GM12878 (cell line): ENCODE results near the gene ERC2. TPM values are rescaled to one million over a fixed set of nuclear protein-coding genes. Genes with fewer than 3 reads are reported as not detected.
"Not testable (repeated sequence)": the region's sequence is repeated elsewhere in the genome, so short reads cannot be mapped to it uniquely, and the experiment has no call there.

Source experiments
- ATAC-seq: fragments of 200-7000 bp; cut with Tn5 transposase; 3 replicates; pipeline ENCODE4 v1.9.1; 2020; ENCODE audit warnings: mild to moderate bottlenecking, moderate library complexity
- BruUV-seq: library from RNA; stranded (reverse); fragments of 400-500 nt; replicated peaks from 2 replicates; lab custom pipeline; 2021; lab: Mats Ljungman, UMichigan
- CTCF ChIA-PET: fragments of 300-600 bp; sonication (Branson Sonifier 250); formaldehyde crosslinking; extraction: SDS; loops from one replicate; lab custom pipeline; 2021; ENCODE audit warnings: inconsistent platforms; lab: Yijun Ruan, JAX
- POLR2A ChIA-PET: fragments of 350-600 bp; formaldehyde crosslinking; extraction: SDS; loops from one replicate; lab custom pipeline; 2021; ENCODE audit warnings: inconsistent platforms; lab: Charles Lee
- RAD21 ChIA-PET: fragments of 300-600 bp; sonication (Branson Sonifier 250); formaldehyde crosslinking; loops from one replicate; lab custom pipeline; 2023; ENCODE audit warnings: antibody characterized with exemption; ENCODE audit not compliant: unreplicated experiment; lab: Charles Lee
- SMC1A ChIA-PET: fragments of 300-600 bp; sonication (Branson Sonifier 250); formaldehyde crosslinking; loops from one replicate; lab custom pipeline; 2023; ENCODE audit not compliant: unreplicated experiment, uncharacterized antibody; lab: Charles Lee
- DNase-seq: peaks from one replicate; pipeline ENCODE4 v3.0.0-alpha.2; 2011; ENCODE audit warnings: low read depth, low spot score
- FAIRE-seq: peaks from 3 replicates; lab custom pipeline; 2011; peaks lifted over from hg19 to GRCh38; lab: Jason Lieb, UNC
- H2AFZ ChIP-seq: 2 replicates; pipeline ENCODE4 v1.6.0; 2011; ENCODE audit warnings: low read depth, low read length, control low read depth; ENCODE audit not compliant: control insufficient read depth
- H3K27ac ChIP-seq: 2 replicates; pipeline ENCODE4 v1.5.1; 2011; ENCODE audit warnings: control low read depth; ENCODE audit not compliant: control insufficient read depth, insufficient read depth
- H3K27me3 ChIP-seq, 2 experiments: replicated peaks in 1 of 2; 2 replicates each; pipeline versions ENCODE4 v1.6.0 to v1.6.1; 2011; ENCODE audit warnings: low read length in 1 of 2; ENCODE audit not compliant: control insufficient read depth in 2 of 2, insufficient read depth in 2 of 2
- H3K36me3 ChIP-seq, 2 experiments: 2 replicates each; pipeline ENCODE4 v1.5.1; 2011; ENCODE audit warnings: low read length in 1 of 2; ENCODE audit not compliant: control insufficient read depth in 2 of 2, insufficient read depth in 2 of 2
- H3K4me1 ChIP-seq: 2 replicates; pipeline ENCODE4 v1.6.1; 2011; ENCODE audit warnings: mild to moderate bottlenecking, low read length, moderate library complexity, mixed read lengths; ENCODE audit not compliant: control insufficient read depth, insufficient read depth
- H3K4me2 ChIP-seq: 2 replicates; pipeline ENCODE4 v1.6.0; 2011; ENCODE audit warnings: control low read depth; ENCODE audit not compliant: control insufficient read depth, insufficient read depth
- H3K4me3 ChIP-seq: fragments of 200-600 bp; sonication (generic); 2 replicates; pipeline ENCODE4 v1.5.1; 2016
- H3K79me2 ChIP-seq: 2 replicates; pipeline ENCODE4 v1.6.0; 2011; ENCODE audit warnings: low read length; ENCODE audit not compliant: control insufficient read depth, insufficient read depth
- H3K9ac ChIP-seq: 2 replicates; pipeline ENCODE4 v1.8.0; 2011; ENCODE audit warnings: low read length, control low read depth, mixed read lengths; ENCODE audit not compliant: control insufficient read depth, insufficient read depth
- H3K9me3 ChIP-seq: replicated peaks from 3 replicates; pipeline ENCODE4 v1.5.1; 2011; ENCODE audit warnings: mild to moderate bottlenecking, low read length; ENCODE audit not compliant: control insufficient read depth, insufficient read depth
- H4K20me1 ChIP-seq: 2 replicates; pipeline ENCODE4 v1.6.0; 2011; ENCODE audit not compliant: control insufficient read depth, insufficient read depth
- MLLT1 ChIP-seq: fragments of 450-650 bp; IDR thresholded peaks from 2 replicates; pipeline ENCODE4 v1.6.1; 2016; ENCODE audit warnings: mild to moderate bottlenecking
- PAX8 ChIP-seq: fragments of 450-650 bp; IDR thresholded peaks from 2 replicates; pipeline ENCODE4 v1.6.1; 2017; ENCODE audit warnings: mild to moderate bottlenecking, moderate library complexity
- WGBS: methylation state at CpG from one replicate; pipeline ENCODE4 v1.1.6; 2016; ENCODE audit warnings: low lambda C conversion rate; ENCODE audit not compliant: insufficient replicate concordance, insufficient coverage; ENCODE audit errors: missing lambda C conversion rate; 5-methylcytosine and 5-hydroxymethylcytosine counted together
- in situ Hi-C: fragments of 300-500 bp; cut with MboI; formaldehyde crosslinking; loops from 9 replicates; pipeline ENCODE4 v1.14.3; 2018; ENCODE audit warnings: mixed read lengths
- intact Hi-C: fragments of 100-400 bp; cut with micrococcal nuclease; formaldehyde crosslinking; loops from one replicate; pipeline ENCODE4 v1.14.2; 2022; ENCODE audit not compliant: unreplicated experiment
- polyA plus RNA-seq, 11 experiments: library from polyadenylated mRNA; depleted of rRNA in 4 of 11; unstranded in 6 of 11; stranded (reverse) in 5 of 11; fragments of >200 nt; fragmentation: Nextera tagmentation in 4 of 11; fragmentation: Illumina TruSeq in 1 of 11; extraction: Ambion mirVana in 4 of 11; extraction: Trizol in 1 of 11; gene quantifications; 1 replicate in 1 of 11; 2 replicates in 10 of 11; pipeline versions ENCODE4 v1.2.1 to v1.2.3, GENCODE V29; 2011 to 2016; ENCODE audit warnings: inconsistent platforms in 2 of 11, missing spikeins in 2 of 11, low read depth in 1 of 11
- total RNA-seq, 4 experiments: library from RNA; depleted of rRNA in 3 of 4; stranded (reverse); fragments of >200 nt in 3 of 4; fragmentation: Illumina TruSeq in 1 of 4; extraction: Trizol in 1 of 4; gene quantifications; 2 replicates each; pipeline versions ENCODE4 v1.2.1 to v1.2.3, GENCODE V29; 2013 to 2021

Gene ERC2
- total and polyA plus RNA-seq, 10 of the 15 experiments (the other 5 are each of a cell fraction or from before 2014, with no cell fraction given): 0.06 to 1.4 (median 0.12) TPM; not detected in 3

GRCh38 chr3:56268616-56269383 is 199.5 kb downstream of the ERC2 start (continued):
- TF ChIP-seq MLLT1: no peak
- no peak for TF ChIP-seq PAX8

GRCh38 chr3:56261852-56262251 is 206.4 kb downstream of the ERC2 start:
- CTCF ChIA-PET: interaction anchor here (3.9 kb wide), 1 partner anchor 11 kb away, joined by 28 read pairs; no protein-coding TSS in a partner anchor
- in situ Hi-C loops: not testable (repeated sequence)
- 0% methylated on average over 2 of the region's 2 CpGs for WGBS

More at GRCh38 chr3:56261852-56262251, 206.4 kb downstream of the ERC2 start:
- FAIRE-seq, H4K20me1 ChIP-seq, DNase-seq, H3K9ac ChIP-seq, H3K79me2 ChIP-seq, ATAC-seq, H3K27me3 ChIP-seq, POLR2A ChIA-PET, H3K9me3 ChIP-seq, H3K27ac ChIP-seq, H3K4me3 ChIP-seq, H3K4me2 ChIP-seq, intact Hi-C loops, RAD21 ChIA-PET, H3K36me3 ChIP-seq, H2AFZ ChIP-seq, H3K4me1 ChIP-seq, BruUV-seq: not testable (repeated sequence)
- SMC1A ChIA-PET: interaction anchor here (1.2 kb wide), 1 partner anchor 81 kb away, joined by 3 read pairs; no protein-coding TSS in a partner anchor
